T-helper 2 cell (primary cell): ENCODE measurements around the gene ANO2.
"Not testable (repeated sequence)": the region's sequence is repeated elsewhere in the genome, so short reads cannot be mapped to it uniquely, and the experiment has no call there.

Experiments used
- DNase-seq, 5 experiments: peaks; one replicate each; pipeline versions ENCODE4 v3.0.0 to v3.0.0-alpha.2; 2012 to 2022

ANO2 gene

GRCh38 chr12:5884285-5884684 is 60.8 kb downstream of the ANO2 start:
- DNase-seq = no peak

- no peak for DNase-seq
Measured at GRCh38 chr12:5882511-5883190, 62.4 kb downstream of the ANO2 start.

GRCh38 chr12:5881666-5882065 is 63.4 kb downstream of the ANO2 start:
- no peak for DNase-seq

- no peak for DNase-seq
Measured at GRCh38 chr12:5881101-5881606, 63.9 kb downstream of the ANO2 start.

DNA sequence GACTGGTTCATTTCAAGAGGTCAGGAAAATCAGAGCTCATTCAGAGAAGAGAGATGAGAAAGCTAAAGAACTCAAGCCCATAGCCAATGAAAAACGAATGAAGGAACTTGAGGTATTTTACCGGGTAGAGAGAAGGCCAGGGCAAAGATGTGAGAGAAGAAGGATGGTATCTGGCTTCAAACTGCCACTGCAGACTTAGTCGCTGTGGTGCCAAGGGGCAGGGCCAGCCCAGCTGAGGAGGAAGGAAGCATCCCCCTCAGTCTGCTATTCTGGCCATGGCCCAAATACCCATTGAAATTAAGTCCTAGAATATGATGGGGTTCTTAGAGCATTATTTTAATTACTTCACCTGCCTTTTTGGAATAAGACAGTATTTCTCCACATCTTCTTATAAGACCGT is 69.2 kb downstream of the ANO2 start:
- no peak for DNase-seq

DNA sequence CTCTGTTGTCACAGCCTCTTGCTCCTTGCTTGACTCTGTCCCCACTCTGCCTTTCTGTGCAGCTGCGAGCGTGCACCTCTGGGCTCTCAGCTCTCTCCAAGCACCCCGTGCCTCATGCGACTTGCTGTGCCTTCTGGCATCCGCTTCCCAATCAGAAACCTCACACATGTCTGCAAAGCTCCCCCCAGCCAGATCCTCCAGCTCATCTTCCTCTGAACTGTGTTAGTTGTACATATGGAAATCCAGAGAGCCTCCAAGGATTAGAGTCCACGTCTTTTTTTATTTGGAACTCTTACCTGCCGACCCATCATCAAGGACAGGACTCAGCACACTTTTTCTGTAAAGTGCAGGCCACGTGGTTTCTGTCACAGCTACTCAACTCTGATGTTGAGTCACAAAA is 70.5 kb downstream of the ANO2 start:
- DNase-seq = no peak

- DNase-seq = no peak
Measured at GRCh38 chr12:5873281-5873919, 71.7 kb downstream of the ANO2 start.

DNA sequence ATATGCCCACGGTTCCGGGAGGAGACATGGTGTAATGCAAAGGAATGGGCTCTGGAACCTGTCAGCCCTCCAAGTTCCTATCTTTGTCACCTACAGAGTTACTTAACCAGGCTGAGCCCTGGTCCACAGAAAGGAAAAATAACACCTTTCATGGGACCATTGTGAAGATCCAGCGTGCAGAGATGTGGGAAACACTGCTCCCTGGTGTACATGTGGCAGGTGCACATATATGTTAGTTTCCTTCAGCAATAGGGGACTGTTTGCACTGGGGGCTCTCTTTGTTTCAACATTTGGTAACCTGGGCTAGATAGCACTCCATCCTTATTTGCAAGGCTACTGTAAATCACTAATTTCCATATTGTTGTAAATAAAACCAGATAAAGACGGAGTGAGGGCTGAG is 72.3 kb downstream of the ANO2 start:
- no peak for DNase-seq

GRCh38 chr12:5871741-5872140 is 73.3 kb downstream of the ANO2 start:
- DNase-seq = no peak

DNA sequence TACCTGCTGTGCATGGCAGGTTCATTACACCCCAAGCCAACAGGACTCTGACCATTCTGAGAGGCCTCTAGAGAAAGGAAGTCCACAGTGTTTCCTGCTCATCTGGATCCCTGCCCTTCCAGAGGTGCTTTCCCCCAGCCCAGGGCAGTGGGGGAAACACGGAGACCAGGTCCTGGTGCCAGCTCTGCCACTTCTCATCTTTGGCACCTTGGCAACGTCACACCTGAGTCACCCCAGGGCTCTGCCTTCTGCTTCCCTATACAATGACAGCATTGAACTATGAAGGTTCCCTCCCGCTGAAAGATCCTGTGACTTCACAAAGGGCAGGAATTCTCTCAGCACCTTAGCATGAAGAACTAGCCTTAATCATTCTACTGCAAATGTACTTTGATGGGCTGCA is 74.9 kb downstream of the ANO2 start:
- no peak for DNase-seq

DNA sequence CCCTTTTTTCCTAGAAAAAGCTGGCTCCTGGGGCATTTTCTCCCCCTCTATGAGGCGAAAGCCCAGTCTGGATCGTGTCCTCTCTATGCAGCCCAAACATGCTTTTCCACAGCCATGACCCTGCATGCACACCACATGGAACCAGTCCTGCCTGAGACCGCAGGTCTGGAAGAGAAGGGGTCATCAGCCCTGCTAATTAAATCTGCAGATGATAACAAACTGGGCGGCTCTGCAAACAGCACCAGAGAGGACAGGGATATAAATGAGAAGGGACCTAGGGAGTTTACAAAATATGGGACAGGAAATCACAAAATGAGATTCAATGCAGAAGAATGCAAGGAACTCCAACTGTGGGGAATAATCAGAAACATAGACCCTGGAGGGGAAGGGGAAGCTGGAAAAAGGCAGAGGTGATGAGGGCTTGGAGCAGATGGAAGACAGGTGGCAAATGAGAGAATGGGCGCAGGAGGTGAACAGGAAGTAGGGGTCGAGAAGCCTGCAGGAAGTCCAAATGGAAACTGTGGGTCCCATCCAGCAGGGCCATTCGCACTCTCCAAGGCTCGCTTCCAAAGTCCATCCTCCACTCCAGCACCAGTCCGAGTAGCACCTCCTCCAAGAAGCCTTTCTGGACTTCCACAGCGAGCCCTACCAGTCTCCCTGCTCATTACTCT is 76.3 kb downstream of the ANO2 start:
- no peak for DNase-seq

DNA sequence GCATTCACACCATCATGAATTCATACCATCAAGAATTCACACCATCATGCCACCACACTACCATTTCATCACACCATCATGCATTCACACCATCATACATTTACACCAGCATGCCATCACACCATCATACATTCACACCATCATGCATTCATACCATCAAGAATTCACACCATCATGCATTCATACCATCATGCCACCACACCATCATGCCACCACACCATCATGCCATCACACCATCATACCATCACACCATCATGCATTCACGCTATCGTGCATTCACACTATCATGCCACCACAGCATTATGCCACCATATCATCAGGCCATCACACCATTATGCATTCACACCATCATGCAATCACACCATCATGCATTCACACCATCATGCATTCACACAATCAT is 79.7 kb downstream of the ANO2 start:
- DNase-seq = no peak

GRCh38 chr12:5864972-5865371 is 80.1 kb downstream of the ANO2 start:
- DNase-seq = no peak

DNA sequence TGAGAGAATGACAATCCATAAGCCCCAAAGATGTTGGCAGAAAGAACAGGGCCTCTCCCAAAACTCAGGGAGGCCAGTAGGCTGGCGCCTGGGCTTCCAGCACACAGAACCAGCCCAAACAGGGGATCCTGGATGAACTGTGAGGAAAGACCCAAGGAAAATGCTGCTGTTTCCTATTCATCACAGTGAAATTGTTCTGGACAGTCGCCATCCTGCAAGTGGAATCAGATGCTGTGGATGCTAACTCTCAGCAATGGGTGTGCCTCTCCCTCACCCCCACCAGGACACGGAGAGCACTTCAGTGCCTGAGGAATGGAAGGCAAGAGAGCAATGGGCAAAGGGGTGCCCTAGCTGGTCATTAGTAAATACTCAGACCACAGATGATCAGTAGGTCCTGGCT is 80.8 kb downstream of the ANO2 start:
- DNase-seq = no peak

DNA sequence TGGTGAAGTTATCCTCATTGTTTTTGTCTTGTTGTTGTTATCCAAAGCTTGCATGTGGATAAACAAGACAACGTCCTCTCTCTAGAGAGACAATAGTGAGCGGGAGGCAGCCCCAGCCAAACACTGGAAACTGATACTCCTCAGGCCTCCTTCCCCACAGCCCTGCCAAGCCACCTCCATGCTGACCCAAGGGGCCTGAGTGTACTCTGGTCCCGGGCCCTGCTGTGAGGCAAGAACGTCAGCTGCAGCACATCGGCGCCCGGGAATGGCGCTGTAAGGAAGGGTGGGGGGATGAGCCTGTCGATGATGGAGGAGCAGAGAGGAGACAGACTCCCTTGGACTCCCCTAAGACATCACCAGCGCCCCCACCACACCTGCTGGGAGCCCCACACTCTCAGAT is 83.6 kb downstream of the ANO2 start:
- DNase-seq = no peak

DNA sequence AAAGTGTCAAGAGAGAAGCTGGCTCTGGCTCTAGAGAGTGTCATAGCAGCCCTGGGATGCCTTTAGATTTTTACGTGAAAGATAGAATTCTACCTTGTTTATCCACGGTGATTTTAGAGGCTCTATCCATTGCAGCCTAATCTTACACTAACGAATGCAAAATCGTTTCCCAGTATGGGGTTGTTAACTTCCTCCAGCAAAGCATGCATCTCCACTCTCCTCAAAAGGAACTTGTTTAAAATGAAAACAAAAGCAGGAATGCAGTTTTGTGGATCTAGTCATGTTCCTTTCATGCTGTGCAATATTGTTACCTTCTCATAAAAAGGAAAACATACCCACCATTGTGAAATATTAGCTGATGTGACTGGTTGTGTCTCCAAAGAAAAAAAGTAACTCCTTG is 88.4 kb downstream of the ANO2 start:
- no peak for DNase-seq

- DNase-seq = no peak
Measured at GRCh38 chr12:5846950-5847349, 98.1 kb downstream of the ANO2 start.

GRCh38 chr12:5840944-5841343 is 104.1 kb downstream of the ANO2 start:
- DNase-seq = no peak

DNA sequence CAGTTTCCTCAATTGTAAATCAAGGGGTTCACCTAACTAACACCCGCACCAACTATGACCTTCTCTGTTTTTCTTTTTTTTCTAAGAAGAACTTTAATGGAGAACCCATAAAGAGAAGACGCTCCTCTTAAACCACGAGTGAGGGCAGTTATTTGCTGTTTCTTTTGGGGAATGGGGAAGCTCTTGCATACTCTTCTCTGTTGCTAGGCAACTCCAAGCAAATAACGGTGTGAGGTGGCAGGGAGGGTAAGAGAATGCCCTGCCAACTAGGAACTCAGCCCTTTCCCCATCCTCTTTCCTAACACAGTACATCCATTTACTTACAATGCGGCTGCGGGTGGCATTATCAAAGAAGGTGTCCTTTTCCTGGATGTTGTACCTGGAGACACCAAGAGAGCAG is 114.9 kb downstream of the ANO2 start:
- no peak for DNase-seq

- no peak for DNase-seq
Measured at GRCh38 chr12:5827591-5827990, 117.5 kb downstream of the ANO2 start.

DNA sequence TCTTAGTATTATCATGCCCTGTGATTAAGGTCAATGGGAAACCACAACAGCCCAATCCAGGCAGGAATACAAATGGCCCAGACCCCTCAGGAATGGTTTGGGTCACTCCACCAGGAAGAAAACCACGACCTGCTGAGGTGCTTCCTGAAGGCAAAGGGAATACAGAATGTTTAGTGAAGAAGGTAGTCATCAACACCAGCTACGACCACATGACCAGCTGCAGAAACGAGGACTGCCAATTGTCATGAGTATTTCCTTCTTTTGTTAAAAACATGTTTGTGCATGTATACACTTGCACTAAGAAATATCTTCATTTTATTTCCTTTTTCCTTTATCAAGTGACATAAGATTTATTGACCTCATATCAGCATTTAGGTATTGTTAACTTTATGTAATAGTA is 119.3 kb downstream of the ANO2 start:
- DNase-seq = not testable (repeated sequence)

- DNase-seq = not testable (repeated sequence)
Measured at GRCh38 chr12:5818877-5819276, 126.2 kb downstream of the ANO2 start.

GRCh38 chr12:5817246-5817645 is 127.8 kb downstream of the ANO2 start:
- DNase-seq = no peak

- DNase-seq = no peak
Measured at GRCh38 chr12:5809586-5809985, 135.5 kb downstream of the ANO2 start.
